ENCODE results near the gene TASL. TPM values are rescaled to one million over a fixed set of nuclear protein-coding genes. Genes with fewer than 3 reads are reported as not detected.
A peak's percentile ranks its signal among the peaks of the same experiment; 100 is the strongest.

TASL gene
- total RNA-seq, 3 donors from 2014 or later, result 0.66 to 1.6 (median 1.4) TPM

DNA sequence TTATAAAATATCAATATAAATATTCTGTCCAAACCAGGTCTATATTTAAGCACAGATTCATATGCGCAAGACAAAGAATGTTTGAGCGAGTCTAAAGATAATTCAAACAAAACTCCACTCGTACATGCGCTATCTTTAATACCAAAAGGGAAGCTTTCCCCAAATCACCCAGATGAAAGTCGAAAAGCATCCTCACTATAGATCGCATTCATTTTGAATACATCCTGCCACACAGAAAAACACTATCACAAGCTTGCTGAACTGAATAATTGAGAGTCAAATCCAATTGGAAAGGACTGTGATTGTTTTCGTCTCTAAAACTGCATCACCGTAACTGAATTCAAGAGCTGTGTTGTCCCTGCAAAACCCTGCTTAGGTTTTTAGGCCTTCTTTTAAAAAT is 685 bp downstream of the TASL start:
- Histone ChIP-seq H3K27ac (no peak overlapping the region), H3K36me3 (no peaks in the 10 kb centered on the region), H3K9me3 (no peaks in the 10 kb centered on the region), H3K4me3 (peak overlapping the region in 1 of 3 donors; percentile 1), H3K4me1 (no peaks in the 10 kb centered on the region), H3K27me3 (no peaks in the 10 kb centered on the region)
- TF ChIP-seq, protein P1, sequence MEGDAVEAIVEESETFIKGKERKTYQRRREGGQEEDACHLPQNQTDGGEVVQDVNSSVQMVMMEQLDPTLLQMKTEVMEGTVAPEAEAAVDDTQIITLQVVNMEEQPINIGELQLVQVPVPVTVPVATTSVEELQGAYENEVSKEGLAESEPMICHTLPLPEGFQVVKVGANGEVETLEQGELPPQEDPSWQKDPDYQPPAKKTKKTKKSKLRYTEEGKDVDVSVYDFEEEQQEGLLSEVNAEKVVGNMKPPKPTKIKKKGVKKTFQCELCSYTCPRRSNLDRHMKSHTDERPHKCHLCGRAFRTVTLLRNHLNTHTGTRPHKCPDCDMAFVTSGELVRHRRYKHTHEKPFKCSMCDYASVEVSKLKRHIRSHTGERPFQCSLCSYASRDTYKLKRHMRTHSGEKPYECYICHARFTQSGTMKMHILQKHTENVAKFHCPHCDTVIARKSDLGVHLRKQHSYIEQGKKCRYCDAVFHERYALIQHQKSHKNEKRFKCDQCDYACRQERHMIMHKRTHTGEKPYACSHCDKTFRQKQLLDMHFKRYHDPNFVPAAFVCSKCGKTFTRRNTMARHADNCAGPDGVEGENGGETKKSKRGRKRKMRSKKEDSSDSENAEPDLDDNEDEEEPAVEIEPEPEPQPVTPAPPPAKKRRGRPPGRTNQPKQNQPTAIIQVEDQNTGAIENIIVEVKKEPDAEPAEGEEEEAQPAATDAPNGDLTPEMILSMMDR (IDR thresholded peaks at IDR 0.05), result no peak
- TF ChIP-seq POLR2AphosphoS5 (IDR thresholded peaks at IDR 0.05) (no peak), POLR2A (IDR thresholded peaks at IDR 0.05) (no peak)
- DNase-seq (ENCODE audit: low spot score in 2 of 2), result no peak
- intact Hi-C loops (cut with DNase I; ENCODE audit: low total_unique reads), result no loop called here

DNA sequence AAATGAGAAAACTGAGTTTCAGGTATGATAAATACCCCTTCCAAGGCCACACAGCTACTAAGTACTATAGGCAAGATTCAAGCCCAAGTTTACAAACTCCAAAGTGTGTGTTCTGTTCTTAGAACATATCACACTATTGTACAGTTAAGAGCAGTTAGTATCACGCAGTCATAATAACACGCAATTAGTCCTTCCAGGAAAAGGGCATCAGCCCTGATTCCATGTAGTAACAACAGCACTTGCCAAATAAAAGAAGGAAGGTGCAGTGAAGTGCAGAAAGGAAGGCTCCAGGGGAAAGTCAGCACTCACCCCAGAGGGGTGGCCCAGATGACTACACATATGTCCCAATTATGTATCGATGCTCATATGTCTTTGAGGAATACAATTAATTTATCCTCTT is 4.4 kb downstream of the TASL start:
- H3K4me3 ChIP-seq, result no peak overlapping the region
- TF ChIP-seq POLR2A (IDR thresholded peaks at IDR 0.05) (no peak), POLR2AphosphoS5 (IDR thresholded peaks at IDR 0.05) (no peak)
- TF ChIP-seq, protein P1 (IDR thresholded peaks at IDR 0.05), result no peak
- intact Hi-C loops (cut with DNase I; ENCODE audit: low total_unique reads), result no loop called here

DNA sequence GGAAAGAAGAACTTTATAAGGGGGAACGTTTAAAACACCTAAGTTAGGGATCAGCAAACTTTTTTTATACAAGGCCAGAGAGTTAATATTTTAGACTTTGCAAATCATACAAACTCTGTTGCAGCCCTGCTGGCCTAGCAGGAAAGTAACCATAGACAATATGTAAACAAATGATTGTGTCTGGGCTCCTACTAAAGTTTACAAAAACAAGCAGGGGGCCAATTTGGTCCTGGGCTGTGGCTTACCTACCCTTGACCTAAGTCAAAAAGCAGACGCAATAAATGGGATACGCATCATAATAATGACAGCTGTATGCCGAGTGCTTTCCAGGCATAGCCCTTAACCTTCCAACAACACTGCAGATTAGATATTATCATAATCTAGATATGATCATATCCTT is 4.9 kb downstream of the TASL start:
- no peak for TF ChIP-seq POLR2AphosphoS5 (IDR thresholded peaks at IDR 0.05)
- TF ChIP-seq, protein P1 (IDR thresholded peaks at IDR 0.05), result no peak
- no peak for TF ChIP-seq POLR2A (IDR thresholded peaks at IDR 0.05)
- intact Hi-C loops (cut with DNase I; ENCODE audit: low total_unique reads), result no loop called here
- H3K4me1 ChIP-seq, result no peaks in the 10 kb centered on the region
- H3K9me3 ChIP-seq, result no peaks in the 10 kb centered on the region
- DNase-seq (ENCODE audit: low spot score in 2 of 2), result no peak
- H3K27me3 ChIP-seq, result peaks cover 0 to 7% of the 10 kb centered on the region in 2 donors
- H3K4me3 ChIP-seq, result no peak overlapping the region
- no peaks in the 10 kb centered on the region for H3K36me3 ChIP-seq
- no peak overlapping the region for H3K27ac ChIP-seq

More for the DNA sequence above, 4.4 kb downstream of the TASL start:
- no peaks in the 10 kb centered on the region for H3K4me1 ChIP-seq
- H3K27me3 ChIP-seq, result peaks cover 0 to 7% of the 10 kb centered on the region in 2 donors
- H3K36me3 ChIP-seq, result no peaks in the 10 kb centered on the region
- H3K9me3 ChIP-seq, result no peaks in the 10 kb centered on the region
- H3K27ac ChIP-seq, result no peak overlapping the region
- no peak for DNase-seq (ENCODE audit: low spot score in 2 of 2)

DNA sequence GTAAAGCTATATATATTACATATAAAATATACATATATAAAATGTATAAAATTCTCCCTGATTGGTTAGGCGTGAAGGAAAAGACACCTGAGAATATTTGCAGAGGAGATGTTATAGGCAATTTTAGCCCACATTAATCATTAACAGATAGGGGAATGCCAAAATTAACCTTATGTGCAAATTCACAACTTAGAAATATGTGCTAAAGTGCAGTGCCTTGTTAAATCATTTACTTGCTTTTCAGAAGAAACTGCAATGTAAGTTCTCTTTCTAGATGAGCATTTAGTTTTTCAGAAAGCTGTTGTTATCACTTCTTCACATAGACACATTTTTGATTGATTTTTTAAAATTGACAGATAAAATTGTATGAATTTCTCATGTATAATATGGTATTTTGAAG is 5.6 kb downstream of the TASL start:
- no peak overlapping the region for H3K27ac ChIP-seq

DNA sequence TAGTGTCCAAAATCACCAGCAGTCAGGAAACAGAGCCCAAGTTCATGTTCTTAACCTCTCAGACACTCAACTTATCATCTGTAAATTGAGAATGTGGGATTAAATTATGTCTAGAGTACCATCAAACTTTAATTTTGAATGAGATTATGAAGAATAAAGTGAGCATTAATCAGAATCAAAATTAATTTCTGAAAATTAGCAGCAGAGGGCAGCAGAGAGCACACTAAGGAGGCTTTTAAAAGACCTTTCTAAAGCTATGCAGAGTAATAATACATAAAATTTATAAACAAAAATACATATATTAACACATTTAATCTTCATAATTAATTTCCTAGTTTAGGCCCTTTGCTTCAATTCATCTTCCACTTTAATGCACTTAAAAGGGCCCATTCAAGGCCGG is 7.1 kb downstream of the TASL start:
- Histone ChIP-seq H3K27ac (no peak overlapping the region), H3K4me3 (no peak overlapping the region), H3K36me3 (no peaks in the 10 kb centered on the region), H3K4me1 (no peaks in the 10 kb centered on the region), H3K9me3 (no peaks in the 10 kb centered on the region), H3K27me3 (peaks cover 0 to 7% of the 10 kb centered on the region in 2 donors)
- DNase-seq (ENCODE audit: low spot score in 2 of 2), result no peak
- no peak for TF ChIP-seq POLR2A (IDR thresholded peaks at IDR 0.05)
- TF ChIP-seq, protein P1 (IDR thresholded peaks at IDR 0.05), result peak in 1 of 3 donors; percentile 19
- TF ChIP-seq POLR2AphosphoS5 (IDR thresholded peaks at IDR 0.05), result no peak
- intact Hi-C loops (cut with DNase I; ENCODE audit: low total_unique reads), result no loop called here

More for the DNA sequence above, 5.6 kb downstream of the TASL start:
- Histone ChIP-seq H3K4me1 (no peaks in the 10 kb centered on the region), H3K27me3 (peaks cover 0 to 7% of the 10 kb centered on the region in 2 donors), H3K36me3 (no peaks in the 10 kb centered on the region), H3K9me3 (no peaks in the 10 kb centered on the region), H3K4me3 (no peak overlapping the region)
- no peak for TF ChIP-seq POLR2A (IDR thresholded peaks at IDR 0.05)
- TF ChIP-seq, protein P1 (IDR thresholded peaks at IDR 0.05), result no peak
- TF ChIP-seq POLR2AphosphoS5 (IDR thresholded peaks at IDR 0.05), result no peak
- no peak for DNase-seq (ENCODE audit: low spot score in 2 of 2)
- intact Hi-C loops (cut with DNase I; ENCODE audit: low total_unique reads), result no loop called here

Measured in breast epithelium (tissue), 4 donors.